ENCODE measurements around the gene COL6A5. TPM values are rescaled to one million over a fixed set of nuclear protein-coding genes. Genes with fewer than 3 reads are reported as not detected.

Gene COL6A5
- total and polyA plus RNA-seq, 9 of the 15 experiments (the other 6 are each of a cell fraction or from before 2014, with no cell fraction given), result 1.5 to 9.7 (median 5.6) TPM

DNA sequence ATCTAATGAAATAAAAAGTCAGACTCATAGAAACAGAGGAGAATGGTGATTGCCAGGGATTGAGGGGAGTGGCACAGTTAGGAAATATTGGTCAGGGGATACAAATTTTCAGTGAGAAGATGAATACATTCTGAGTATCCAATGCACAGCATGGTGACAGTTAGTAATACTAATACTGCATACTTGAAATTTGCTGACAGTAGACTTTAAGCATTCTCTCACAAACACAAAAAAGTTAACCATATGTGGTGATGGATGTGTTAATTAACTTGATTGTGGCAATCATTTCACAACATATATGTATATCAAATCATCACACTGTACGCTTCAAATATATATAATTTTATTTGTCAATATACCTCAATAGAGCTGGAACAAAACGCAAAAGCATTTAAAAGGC is 162.3 kb downstream of the COL6A5 start:
- TF ChIP-seq HDAC2 (IDR thresholded peaks at IDR 0.05) (no peak), C11orf30 (IDR thresholded peaks at IDR 0.05; ENCODE audit: low read depth) (peak; percentile 23; the same call in 1 of the 2 replicates), ZNF316 (IDR thresholded peaks at IDR 0.05) (peak; percentile 43; the same call in 1 of the 2 replicates), BCL6 (CRISPR knock-in tag; IDR thresholded peaks at IDR 0.05) (no peak), XRCC3 (IDR thresholded peaks at IDR 0.05) (no peak), ARHGAP35 (IDR thresholded peaks at IDR 0.05; ENCODE audit: partially characterized antibody) (no peak), LCOR (CRISPR knock-in tag; IDR thresholded peaks at IDR 0.05) (no peak), NR2F6 (CRISPR knock-in tag; IDR thresholded peaks at IDR 0.05) (no peak), WHSC1 (IDR thresholded peaks at IDR 0.05; ENCODE audit: low read length) (no peak), HNRNPLL (IDR thresholded peaks at IDR 0.05; ENCODE audit: low read depth, low read length, poor library complexity, severe bottlenecking) (no peak), POLR2AphosphoS2 (IDR thresholded peaks at IDR 0.05; ENCODE audit: low read length) (no peak), ZNF23 (CRISPR knock-in tag; IDR thresholded peaks at IDR 0.05) (no peak)
- TF ChIP-seq, protein P1, sequence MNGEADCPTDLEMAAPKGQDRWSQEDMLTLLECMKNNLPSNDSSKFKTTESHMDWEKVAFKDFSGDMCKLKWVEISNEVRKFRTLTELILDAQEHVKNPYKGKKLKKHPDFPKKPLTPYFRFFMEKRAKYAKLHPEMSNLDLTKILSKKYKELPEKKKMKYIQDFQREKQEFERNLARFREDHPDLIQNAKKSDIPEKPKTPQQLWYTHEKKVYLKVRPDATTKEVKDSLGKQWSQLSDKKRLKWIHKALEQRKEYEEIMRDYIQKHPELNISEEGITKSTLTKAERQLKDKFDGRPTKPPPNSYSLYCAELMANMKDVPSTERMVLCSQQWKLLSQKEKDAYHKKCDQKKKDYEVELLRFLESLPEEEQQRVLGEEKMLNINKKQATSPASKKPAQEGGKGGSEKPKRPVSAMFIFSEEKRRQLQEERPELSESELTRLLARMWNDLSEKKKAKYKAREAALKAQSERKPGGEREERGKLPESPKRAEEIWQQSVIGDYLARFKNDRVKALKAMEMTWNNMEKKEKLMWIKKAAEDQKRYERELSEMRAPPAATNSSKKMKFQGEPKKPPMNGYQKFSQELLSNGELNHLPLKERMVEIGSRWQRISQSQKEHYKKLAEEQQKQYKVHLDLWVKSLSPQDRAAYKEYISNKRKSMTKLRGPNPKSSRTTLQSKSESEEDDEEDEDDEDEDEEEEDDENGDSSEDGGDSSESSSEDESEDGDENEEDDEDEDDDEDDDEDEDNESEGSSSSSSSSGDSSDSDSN (IDR thresholded peaks at IDR 0.05; ENCODE audit: borderline replicate concordance in 1 of 2, low read depth in 2 of 2, low read length in 2 of 2), result no peak
- TF ChIP-seq, protein P2, sequence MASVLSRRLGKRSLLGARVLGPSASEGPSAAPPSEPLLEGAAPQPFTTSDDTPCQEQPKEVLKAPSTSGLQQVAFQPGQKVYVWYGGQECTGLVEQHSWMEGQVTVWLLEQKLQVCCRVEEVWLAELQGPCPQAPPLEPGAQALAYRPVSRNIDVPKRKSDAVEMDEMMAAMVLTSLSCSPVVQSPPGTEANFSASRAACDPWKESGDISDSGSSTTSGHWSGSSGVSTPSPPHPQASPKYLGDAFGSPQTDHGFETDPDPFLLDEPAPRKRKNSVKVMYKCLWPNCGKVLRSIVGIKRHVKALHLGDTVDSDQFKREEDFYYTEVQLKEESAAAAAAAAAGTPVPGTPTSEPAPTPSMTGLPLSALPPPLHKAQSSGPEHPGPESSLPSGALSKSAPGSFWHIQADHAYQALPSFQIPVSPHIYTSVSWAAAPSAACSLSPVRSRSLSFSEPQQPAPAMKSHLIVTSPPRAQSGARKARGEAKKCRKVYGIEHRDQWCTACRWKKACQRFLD (CRISPR knock-in tag; IDR thresholded peaks at IDR 0.05), result no peak
- Histone ChIP-seq H3K9me3 (replicated peaks; ENCODE audit: control insufficient read depth, insufficient read depth, low read depth, low read length) (no peaks in the 10 kb centered on the region), H3K4me3 (no peak overlapping the region), H3K9me1 (ENCODE audit: control insufficient read depth, insufficient read depth, low read length) (no peaks in the 10 kb centered on the region), H3K79me2 (ENCODE audit: control insufficient read depth, insufficient read depth, low read length) (no peaks in the 10 kb centered on the region), H3K4me2 (ENCODE audit: insufficient read depth, low read length) (no peak overlapping the region), H2AFZ (ENCODE audit: low read depth, low read length) (no peak overlapping the region), H3K9ac (ENCODE audit: insufficient read depth in 1 of 2, low read depth in 2 of 2, low read length in 2 of 2) (no peak overlapping the region), H3K4me1 (replicated peaks in 1 of 2; ENCODE audit: control insufficient read depth in 2 of 2, insufficient read depth in 2 of 2, low read length in 2 of 2) (no peaks in the 10 kb centered on the region), H3K27me3 (ENCODE audit: control insufficient read depth in 2 of 2, insufficient read depth in 2 of 2, low read length in 2 of 2) (no peaks in the 10 kb centered on the region), H3K27ac (ENCODE audit: extremely low read depth, low read depth, low read length) (no peak overlapping the region), H4K20me1 (replicated peaks; ENCODE audit: control insufficient read depth, insufficient read depth, low read length) (no peaks in the 10 kb centered on the region), H3K36me3 (ENCODE audit: control insufficient read depth, insufficient read depth, low read length) (no peaks in the 10 kb centered on the region)
- CTCF ChIA-PET (ENCODE audit: low intra/inter-chr PET ratio), result no interaction called here
- intact Hi-C loops (cut with micrococcal nuclease) (no loop called here), in situ Hi-C loops (cut with MboI) (no loop called here)
- ATAC-seq (no peak), DNase-seq (ENCODE audit: extremely low read depth in 1 of 4, low spot score in 3 of 4) (no peak), FAIRE-seq (no peak)
- 60% methylated on average over 2 of the region's 2 CpGs for WGBS (ENCODE audit: insufficient coverage, low coverage, missing lambda C conversion rate)
- BruUV-seq (replicated peaks), result no TSS peak
- POLR2A ChIA-PET, result no interaction called here

Data from K562 (cell line).